ENCODE results near the gene RPL10. TPM values are rescaled to one million over a fixed set of nuclear protein-coding genes. Genes with fewer than 3 reads are reported as not detected.

Gene RPL10
- total RNA-seq, 1 donor from 2014 or later: 2,853 TPM

GRCh38 chrX:154404625-154405192, 6.5 kb downstream of the RPL10 start:
- H3K4me1 Mint-ChIP-seq: peaks cover 10% of the 10 kb centered on the region
- H3K36me3 Mint-ChIP-seq (ENCODE audit: low read depth): peaks cover 10% of the 10 kb centered on the region
- no peak overlapping the region for H3K4me3 Mint-ChIP-seq
- H3K27me3 Mint-ChIP-seq (ENCODE audit: low read depth): peaks cover 8% of the 10 kb centered on the region
- DNase-seq (ENCODE audit: low read depth, low spot score): no peak
- H3K27ac Mint-ChIP-seq (ENCODE audit: unreplicated experiment): no peak overlapping the region
- no peak for TF ChIP-seq CTCF (conservative IDR thresholded peaks at IDR 0.05)
- peaks cover 2% of the 10 kb centered on the region for H3K9me3 Mint-ChIP-seq

GRCh38 chrX:154408659-154409221, 10.6 kb downstream of the RPL10 start:
- Mint-ChIP-seq H3K9me3 (peaks cover 2% of the 10 kb centered on the region), H3K27me3 (ENCODE audit: low read depth) (no peaks in the 10 kb centered on the region), H3K36me3 (ENCODE audit: low read depth) (peaks cover 8% of the 10 kb centered on the region), H3K27ac (ENCODE audit: unreplicated experiment) (no peak overlapping the region), H3K4me3 (peak overlapping the region; percentile 34), H3K4me1 (peaks cover 13% of the 10 kb centered on the region)
- DNase-seq (ENCODE audit: low read depth, low spot score): no peak
- TF ChIP-seq CTCF (conservative IDR thresholded peaks at IDR 0.05): no peak

- no peak for DNase-seq (ENCODE audit: low read depth, low spot score)
- H3K4me1 Mint-ChIP-seq: peaks cover 13% of the 10 kb centered on the region
- peaks cover 6% of the 10 kb centered on the region for H3K36me3 Mint-ChIP-seq (ENCODE audit: low read depth)
- H3K9me3 Mint-ChIP-seq: no peaks in the 10 kb centered on the region
- TF ChIP-seq CTCF (conservative IDR thresholded peaks at IDR 0.05): no peak
- H3K4me3 Mint-ChIP-seq: peak within 1 kb of the TSS; percentile 75
- no peak within 1 kb of the TSS for H3K27ac Mint-ChIP-seq (ENCODE audit: unreplicated experiment)
- no peaks in the 10 kb centered on the region for H3K27me3 Mint-ChIP-seq (ENCODE audit: low read depth)
These were observed 11.2 kb downstream of the RPL10 start, which contains the start of gene DNASE1L1 for GRCh38 chrX:154409222-154409871. Gene DNASE1L1, minus strand, starts transcription at chrX:154409254. Its CDS starts 3,686 bp downstream, at chrX:154405568.

GRCh38 chrX:154411981-154412340, 13.8 kb downstream of the RPL10 start:
- Mint-ChIP-seq H3K27ac (ENCODE audit: unreplicated experiment) (no peak overlapping the region), H3K36me3 (ENCODE audit: low read depth) (peaks cover 10% of the 10 kb centered on the region), H3K4me3 (peak overlapping the region; percentile 79), H3K27me3 (ENCODE audit: low read depth) (no peaks in the 10 kb centered on the region), H3K4me1 (peaks cover 13% of the 10 kb centered on the region), H3K9me3 (no peaks in the 10 kb centered on the region)
- TF ChIP-seq CTCF (conservative IDR thresholded peaks at IDR 0.05): no peak
- peak; percentile 32 for DNase-seq (ENCODE audit: low read depth, low spot score)

GRCh38 chrX:154412468-154412867, 14.3 kb downstream of the RPL10 start:
- DNase-seq (ENCODE audit: low read depth, low spot score): no peak
- peak overlapping the region; percentile 79 for H3K4me3 Mint-ChIP-seq
- H3K27ac Mint-ChIP-seq (ENCODE audit: unreplicated experiment): no peak overlapping the region
- H3K9me3 Mint-ChIP-seq: no peaks in the 10 kb centered on the region
- no peak for TF ChIP-seq CTCF (conservative IDR thresholded peaks at IDR 0.05)
- H3K27me3 Mint-ChIP-seq (ENCODE audit: low read depth): no peaks in the 10 kb centered on the region
- H3K36me3 Mint-ChIP-seq (ENCODE audit: low read depth): peaks cover 10% of the 10 kb centered on the region
- H3K4me1 Mint-ChIP-seq: peaks cover 13% of the 10 kb centered on the region

Data from neural crest cell (in vitro differentiated cells).